H1 (cell line): Measurements from ENCODE around the gene PCED1B. TPM values are rescaled to one million over a fixed set of nuclear protein-coding genes. Genes with fewer than 3 reads are reported as not detected.

Experiments used
- CTCF ChIA-PET: fragments of 300-600 bp; sonication (Branson Sonifier 250); formaldehyde crosslinking; loops from one replicate; lab custom pipeline; 2021; ENCODE audit not compliant: partially characterized antibody; lab: Charles Lee
- POLR2A ChIA-PET: fragments of 300-600 bp; sonication (Branson Sonifier 250); formaldehyde crosslinking; loops from one replicate; lab custom pipeline; 2021; ENCODE audit warnings: inconsistent platforms; ENCODE audit not compliant: partially characterized antibody; lab: Charles Lee
- DNase-seq, 2 experiments: peaks; one replicate each; pipeline versions ENCODE4 v3.0.0 to v3.0.0-alpha.2; 2010 to 2022; ENCODE audit warnings: low spot score in 2 of 2, low read depth in 1 of 2, mixed read lengths in 1 of 2
- FAIRE-seq: peaks from 2 replicates; lab custom pipeline; 2011; peaks lifted over from hg19 to GRCh38; lab: Jason Lieb, UNC
- H2AFZ ChIP-seq: 2 replicates; pipeline ENCODE4 v1.8.1; 2012; ENCODE audit warnings: low read length, inconsistent platforms
- H2AK5ac ChIP-seq: 2 replicates; pipeline ENCODE4 v1.6.1; 2013; ENCODE audit warnings: low read depth, low read length
- H2BK120ac ChIP-seq: replicated peaks from 2 replicates; pipeline ENCODE3; 2013; ENCODE audit warnings: low read depth, low read length, inconsistent platforms
- H2BK12ac ChIP-seq: 2 replicates; pipeline ENCODE4 v1.6.1; 2013; ENCODE audit warnings: low read depth, low read length
- H2BK15ac ChIP-seq: 2 replicates; pipeline ENCODE4 v1.6.1; 2013; ENCODE audit warnings: low read length
- H2BK20ac ChIP-seq: 2 replicates; pipeline ENCODE4 v1.6.1; 2013; ENCODE audit warnings: low read length
- H2BK5ac ChIP-seq: 2 replicates; pipeline ENCODE4 v1.6.1; 2013; ENCODE audit warnings: low read depth, low read length
- H3K14ac ChIP-seq: 2 replicates; pipeline ENCODE4 v1.6.1; 2013; ENCODE audit warnings: inconsistent platforms; ENCODE audit not compliant: insufficient read length
- H3K18ac ChIP-seq: 2 replicates; pipeline ENCODE4 v1.6.1; 2013; ENCODE audit warnings: low read length; ENCODE audit errors: extremely low read depth
- H3K23ac ChIP-seq: 2 replicates; pipeline ENCODE4 v1.6.1; 2013; ENCODE audit warnings: inconsistent platforms; ENCODE audit not compliant: insufficient read length
- H3K23me2 ChIP-seq: 2 replicates; pipeline ENCODE4 v1.6.1; 2013; ENCODE audit warnings: low read depth, low read length
- H3K27ac ChIP-seq: 2 replicates; pipeline ENCODE4 v1.6.1; 2011; ENCODE audit warnings: low read depth, low read length, inconsistent platforms
- H3K27me3 ChIP-seq, 4 experiments: replicated peaks in 1 of 4; 1 replicate in 1 of 4; 2 replicates in 3 of 4; pipeline versions ENCODE4 v1.6.1 to v1.8.1; 2011 to 2013; ENCODE audit warnings: low read length in 3 of 4, mild to moderate bottlenecking in 3 of 4, inconsistent platforms in 2 of 4, mixed read lengths in 2 of 4, moderate library complexity in 1 of 4; ENCODE audit not compliant: control insufficient read depth in 3 of 4, insufficient read depth in 3 of 4; ENCODE audit errors: extremely low read depth in 1 of 4
- H3K36me3 ChIP-seq, 4 experiments: 2 replicates each; pipeline versions ENCODE4 v1.6.1 to v1.8.1; 2011 to 2013; ENCODE audit warnings: mild to moderate bottlenecking in 4 of 4, low read length in 3 of 4, moderate library complexity in 2 of 4, control low read depth in 1 of 4, inconsistent platforms in 1 of 4; ENCODE audit not compliant: insufficient read depth in 4 of 4, control insufficient read depth in 2 of 4
- H3K4ac ChIP-seq: replicated peaks from 2 replicates; pipeline ENCODE3; 2013; ENCODE audit warnings: low read length, low read depth, mixed read lengths, inconsistent platforms; ENCODE audit not compliant: insufficient read length
- H3K4me1 ChIP-seq, 4 experiments: replicated peaks in 1 of 4; 1 replicate in 1 of 4; 2 replicates in 3 of 4; pipeline versions ENCODE4 v1.6.1 to v1.8.1; 2011 to 2013; ENCODE audit warnings: low read length in 3 of 4, inconsistent platforms in 2 of 4, mixed read lengths in 1 of 4; ENCODE audit not compliant: insufficient read depth in 4 of 4, control insufficient read depth in 3 of 4
- H3K4me2 ChIP-seq, 2 experiments: 2 replicates each; pipeline versions ENCODE4 v1.6.1 to v1.8.1; 2011 to 2013; ENCODE audit warnings: low read depth in 2 of 2, low read length in 2 of 2, control low read depth in 1 of 2, inconsistent platforms in 1 of 2, mild to moderate bottlenecking in 1 of 2; ENCODE audit not compliant: insufficient read depth in 1 of 2
- H3K4me3 ChIP-seq, 4 experiments: fragments of 200-600, 300-600 bp in 1 of 4; sonication (generic), shearing (Covaris generic), sonication (Bioruptor Twin) in 1 of 4; 2 replicates each; pipeline versions ENCODE4 v1.5.1 to v1.8.1; 2011 to 2016; ENCODE audit warnings: low read length in 4 of 4, low read depth in 3 of 4, control low read depth in 2 of 4, inconsistent platforms in 2 of 4, mild to moderate bottlenecking in 2 of 4, mixed read lengths in 1 of 4, moderate library complexity in 1 of 4; ENCODE audit not compliant: insufficient read depth in 2 of 4; ENCODE audit errors: extremely low read depth in 1 of 4
- H3K56ac ChIP-seq: replicated peaks from 2 replicates; pipeline ENCODE3; 2013; ENCODE audit warnings: low read depth, mild to moderate bottlenecking, mixed read lengths, low read length, inconsistent platforms; ENCODE audit not compliant: insufficient read length
- H3K79me1 ChIP-seq: 2 replicates; pipeline ENCODE4 v1.6.1; 2013; ENCODE audit warnings: low read depth, low read length, control low read depth
- H3K79me2 ChIP-seq, 2 experiments: 2 replicates each; pipeline versions ENCODE4 v1.6.1 to v1.8.1; 2012 to 2013; ENCODE audit warnings: low read length in 2 of 2, mild to moderate bottlenecking in 2 of 2, inconsistent platforms in 1 of 2; ENCODE audit not compliant: insufficient read depth in 2 of 2, control insufficient read depth in 1 of 2
- H3K9ac ChIP-seq, 4 experiments: replicated peaks in 1 of 4; 1 replicate in 1 of 4; 2 replicates in 3 of 4; pipeline versions ENCODE4 v1.6.1 to v1.8.1; 2011 to 2013; ENCODE audit warnings: low read depth in 3 of 4, low read length in 3 of 4, control low read depth in 2 of 4, mild to moderate bottlenecking in 2 of 4, moderate library complexity in 2 of 4, inconsistent platforms in 1 of 4; ENCODE audit errors: extremely low read depth in 1 of 4
- H3K9me3 ChIP-seq, 2 experiments: 2 replicates each; pipeline versions ENCODE4 v1.6.1 to v1.8.1; 2012 to 2013; ENCODE audit warnings: mild to moderate bottlenecking in 2 of 2, moderate library complexity in 2 of 2, control low read depth in 1 of 2, inconsistent platforms in 1 of 2, low read depth in 1 of 2, low read length in 1 of 2, mixed read lengths in 1 of 2; ENCODE audit not compliant: insufficient read depth in 2 of 2
- H4K20me1 ChIP-seq, 2 experiments: replicated peaks in 1 of 2; 2 replicates each; pipeline versions ENCODE3 to v1.8.1; 2011 to 2013; ENCODE audit warnings: inconsistent platforms in 2 of 2, low read length in 2 of 2, mild to moderate bottlenecking in 1 of 2; ENCODE audit not compliant: insufficient read depth in 2 of 2, control insufficient read depth in 1 of 2
- H4K5ac ChIP-seq: 2 replicates; pipeline ENCODE4 v1.6.1; 2013; ENCODE audit warnings: low read length, low read depth, mixed read lengths, inconsistent platforms; ENCODE audit not compliant: insufficient read length
- H4K8ac ChIP-seq: 2 replicates; pipeline ENCODE4 v1.8.0; 2013; ENCODE audit warnings: mild to moderate bottlenecking, moderate library complexity, low read length, inconsistent platforms; ENCODE audit not compliant: insufficient read depth; ENCODE audit errors: extremely low read depth
- H4K91ac ChIP-seq: replicated peaks from 2 replicates; pipeline ENCODE3; 2013; ENCODE audit warnings: low read length, mixed read lengths, inconsistent platforms; ENCODE audit not compliant: insufficient read length
- KDM5A ChIP-seq: fragments of 200-600 bp; IDR thresholded peaks from 2 replicates; pipeline ENCODE4 v1.7.1; 2012; ENCODE audit warnings: mild to moderate bottlenecking, low read length, inconsistent platforms, mixed read lengths
- YY1 ChIP-seq: IDR thresholded peaks from 2 replicates; pipeline ENCODE4 v1.6.1; 2011; ENCODE audit warnings: low read depth, mild to moderate bottlenecking, low read length
- WGBS, 2 experiments: shearing (Covaris generic) in 1 of 2; methylation state at CpG; one replicate each; pipeline versions ENCODE4 v1.1.6 to v1.1.7; 2013 to 2015; ENCODE audit warnings: low lambda C conversion rate in 2 of 2, mixed read lengths in 2 of 2, inconsistent platforms in 1 of 2, low coverage in 1 of 2, missing lambda C conversion rate in 1 of 2; ENCODE audit not compliant: insufficient replicate concordance in 2 of 2, insufficient coverage in 1 of 2, insufficient read length in 1 of 2; ENCODE audit errors: extremely low coverage in 1 of 2, missing lambda C conversion rate in 1 of 2; 5-methylcytosine and 5-hydroxymethylcytosine counted together
- polyA plus RNA-seq, 7 experiments: library from polyadenylated mRNA; depleted of rRNA in 3 of 7; stranded (reverse) in 5 of 7; unstranded in 2 of 7; fragments of >200 nt in 5 of 7; fragments of 200-250 nt in 2 of 7; gene quantifications; 1 replicate in 5 of 7; 2 replicates in 1 of 7; 4 replicates in 1 of 7; pipeline versions ENCODE4 v1.2.1 to v1.2.3, GENCODE V29; 2011 to 2013; ENCODE audit warnings: missing spikeins in 2 of 7, mixed read lengths in 2 of 7
- total RNA-seq: library from RNA; stranded (reverse); fragmentation: NEBNext Ultra II Directional; extraction: Animal tissue kit (Norgen Biotek cat#: 25700); gene quantifications from 2 replicates; pipeline ENCODE4 v1.2.1, GENCODE V29; 2021

Gene PCED1B
- total and polyA plus RNA-seq, 2 of the 8 experiments (the other 6 are each of a cell fraction or from before 2014, with no cell fraction given) = 4.7 to 5.4 TPM

- Histone ChIP-seq H3K23ac (no peak overlapping the region), H2BK5ac (no peak overlapping the region), H3K4me1 (no peaks in the 10 kb centered on the region), H4K20me1 (no peaks in the 10 kb centered on the region), H3K27ac (no peak overlapping the region), H3K9ac (no peak overlapping the region), H4K5ac (no peak overlapping the region), H3K27me3 (no peaks in the 10 kb centered on the region), H3K14ac (no peak overlapping the region), H4K91ac (no peak overlapping the region), H2AK5ac (no peak overlapping the region), H3K4me3 (no peak overlapping the region), H3K79me2 (no peaks in the 10 kb centered on the region), H3K9me3 (no peaks in the 10 kb centered on the region), H2BK12ac (no peak overlapping the region), H2BK120ac (no peak overlapping the region), H2AFZ (0 out of 2 replicates have a peak overlapping the region, but pooled peaks have one; percentile 19), H2BK20ac (no peak overlapping the region), H3K79me1 (no peaks in the 10 kb centered on the region), H4K8ac (no peak overlapping the region), H3K23me2 (no peaks in the 10 kb centered on the region), H3K4me2 (no peak overlapping the region), H3K4ac (no peak overlapping the region), H3K18ac (no peak overlapping the region), H3K56ac (no peak overlapping the region), H3K36me3 (no peaks in the 10 kb centered on the region), H2BK15ac (peak overlapping the region; percentile 40; the same call in 1 of the 2 replicates)
- TF ChIP-seq YY1 (no peak), KDM5A (no peak)
- ChIA-PET CTCF (interaction anchor here (1.0 kb wide), 1 partner anchor 209 kb away, joined by 5 read pairs; no protein-coding TSS in a partner anchor), POLR2A (no interaction called here)
- FAIRE-seq (no peak), DNase-seq (no peak)
- 86% methylated on average over 7 of the region's 7 CpGs; no CpG with 5 or more reads in 1 of the 2 experiments for WGBS, 2 experiments
These were observed 201.3 kb downstream of the PCED1B start for GRCh38 chr12:47280543-47281300.
